GM23338 (cell line): ENCODE measurements around the gene RSBN1L. TPM values are rescaled to one million over a fixed set of nuclear protein-coding genes. Genes with fewer than 3 reads are reported as not detected.

ENCODE experiments used
- ATAC-seq: fragments of 200-7000 bp; cut with Tn5 transposase; 3 replicates; pipeline ENCODE4 v1.9.1; 2020
- DNase-seq: peaks from one replicate; pipeline ENCODE4 v3.0.0-alpha.2; 2015; ENCODE audit warnings: low spot score
- H2AFZ ChIP-seq: fragments of 200-600 bp; sonication (generic); 2 replicates; pipeline ENCODE4 v1.8.0; 2016; ENCODE audit warnings: antibody characterized with exemption, mild to moderate bottlenecking, moderate library complexity
- H3F3A ChIP-seq: fragments of 200-600 bp; sonication (generic); replicated peaks from 2 replicates; pipeline ENCODE4 v1.8.0; 2017; ENCODE audit warnings: antibody characterized with exemption, mixed run types, low read depth
- H3K27ac ChIP-seq: fragments of 200-600 bp; sonication (generic); 2 replicates; pipeline ENCODE4 v1.6.1; 2016; ENCODE audit warnings: low read depth
- H3K27me3 ChIP-seq: fragments of 200-600 bp; sonication (generic); 2 replicates; pipeline ENCODE4 v1.8.0; 2016; ENCODE audit warnings: mild to moderate bottlenecking, mixed run types, moderate library complexity; ENCODE audit not compliant: insufficient read depth
- H3K36me3 ChIP-seq: fragments of 200-600 bp; sonication (generic); 2 replicates; pipeline ENCODE4 v1.8.0; 2016; ENCODE audit warnings: mild to moderate bottlenecking; ENCODE audit not compliant: insufficient read depth
- H3K4me1 ChIP-seq: fragments of 200-600 bp; sonication (generic); 2 replicates; pipeline ENCODE4 v1.8.0; 2016; ENCODE audit warnings: mild to moderate bottlenecking, moderate library complexity; ENCODE audit not compliant: insufficient read depth
- H3K4me2 ChIP-seq: fragments of 200-600 bp; sonication (generic); 2 replicates; pipeline ENCODE4 v1.7.1; 2017; ENCODE audit warnings: mixed run types
- H3K4me3 ChIP-seq: fragments of 200-600 bp; sonication (generic); 2 replicates; pipeline ENCODE4 v1.6.1; 2016; ENCODE audit warnings: mixed run types
- H3K79me2 ChIP-seq: fragments of 200-600 bp; sonication (generic); replicated peaks from 2 replicates; pipeline ENCODE4 v1.8.0; 2017; ENCODE audit warnings: mild to moderate bottlenecking; ENCODE audit not compliant: insufficient read depth
- H3K9me2 ChIP-seq: fragments of 200-600 bp; sonication (generic); 2 replicates; pipeline ENCODE4 v1.8.0; 2017; ENCODE audit not compliant: insufficient read depth
- H4K20me1 ChIP-seq: fragments of 200-600 bp; sonication (generic); replicated peaks from 2 replicates; pipeline ENCODE4 v1.8.0; 2017; ENCODE audit warnings: mild to moderate bottlenecking; ENCODE audit not compliant: insufficient read depth
- H3K27ac Mint-ChIP-seq: 2 replicates; pipeline ENCODE4 v1.8.0; 2020; ENCODE audit warnings: inconsistent platforms, mild to moderate bottlenecking, moderate library complexity, mixed read lengths
- H3K27me3 Mint-ChIP-seq: 3 replicates; pipeline ENCODE4 v1.8.0; 2022; ENCODE audit warnings: low read depth, mild to moderate bottlenecking, moderate library complexity, mixed read lengths, inconsistent platforms; ENCODE audit not compliant: insufficient read depth, poor library complexity
- H3K36me3 Mint-ChIP-seq: 3 replicates; pipeline ENCODE4 v1.8.0; 2021; ENCODE audit warnings: low read depth, mild to moderate bottlenecking, inconsistent platforms, moderate library complexity, mixed read lengths
- H3K4me1 Mint-ChIP-seq: 3 replicates; pipeline ENCODE4 v1.8.0; 2020; ENCODE audit warnings: mild to moderate bottlenecking, inconsistent platforms, mixed read lengths
- H3K4me3 Mint-ChIP-seq: 3 replicates; pipeline ENCODE4 v1.8.0; 2021; ENCODE audit warnings: moderate library complexity, mild to moderate bottlenecking, inconsistent platforms, mixed read lengths
- H3K9me3 Mint-ChIP-seq: 3 replicates; pipeline ENCODE4 v1.8.0; 2020; ENCODE audit warnings: moderate library complexity, mild to moderate bottlenecking, inconsistent platforms, mixed read lengths
- CREB1 ChIP-seq: fragments of 250-450 bp; sonication (Bioruptor Pico); IDR thresholded peaks from 2 replicates; pipeline ENCODE4 v1.5.0; 2020; ENCODE audit warnings: low read depth, mild to moderate bottlenecking, moderate library complexity
- EZH2phosphoT487 ChIP-seq: fragments of 200-600 bp; sonication (generic); IDR thresholded peaks from one replicate; pipeline ENCODE4 v1.8.1; 2018; ENCODE audit warnings: antibody characterized with exemption; ENCODE audit not compliant: unreplicated experiment
- JUNB ChIP-seq: IDR thresholded peaks from one replicate; pipeline ENCODE4 v1.6.1; 2016; ENCODE audit warnings: antibody characterized with exemption; ENCODE audit not compliant: unreplicated experiment
- NANOG ChIP-seq: IDR thresholded peaks from 2 replicates; pipeline ENCODE4 v1.6.1; 2016; ENCODE audit warnings: antibody characterized with exemption, borderline replicate concordance
- POLR2AphosphoS5 ChIP-seq: IDR thresholded peaks from 2 replicates; pipeline ENCODE4 v1.6.1; 2016; ENCODE audit warnings: antibody characterized with exemption, low read depth
- STAT1 ChIP-seq: IDR thresholded peaks from one replicate; pipeline ENCODE4 v1.6.1; 2016; ENCODE audit warnings: antibody characterized with exemption; ENCODE audit not compliant: unreplicated experiment
- ZNF114 ChIP-seq: fragments of 250-450 bp; sonication (Bioruptor Pico); IDR thresholded peaks from 2 replicates; pipeline ENCODE4 v1.5.0; 2020; ENCODE audit warnings: mild to moderate bottlenecking, moderate library complexity
- polyA plus RNA-seq: library from polyadenylated mRNA; unstranded; fragments of >200 nt; fragmentation: Nextera tagmentation; extraction: Ambion mirVana; gene quantifications from 2 replicates; pipeline ENCODE4 v1.2.1, GENCODE V29; 2016
- total RNA-seq: library from RNA; depleted of rRNA; stranded (reverse); fragments of >200 nt; shearing (Covaris generic); gene quantifications from 2 replicates; pipeline ENCODE4 v1.2.3, GENCODE V29; 2014
- TF ChIP-seq, protein P1 (sequence below): fragments of 250-450 bp; sonication (Bioruptor Pico); IDR thresholded peaks from 2 replicates; pipeline ENCODE4 v1.5.0; 2020; ENCODE audit warnings: mild to moderate bottlenecking, moderate library complexity
- TF ChIP-seq, protein P2 (sequence below): IDR thresholded peaks from one replicate; pipeline ENCODE4 v1.6.1; 2018; ENCODE audit warnings: antibody characterized with exemption; ENCODE audit not compliant: unreplicated experiment
- TF ChIP-seq, protein P3 (sequence below): IDR thresholded peaks from 2 replicates; pipeline ENCODE4 v1.6.1; 2016; ENCODE audit warnings: antibody characterized with exemption

Gene RSBN1L
- total and polyA plus RNA-seq, 2 experiments from 2014 or later, result 9.7 to 19.7 TPM

DNA sequence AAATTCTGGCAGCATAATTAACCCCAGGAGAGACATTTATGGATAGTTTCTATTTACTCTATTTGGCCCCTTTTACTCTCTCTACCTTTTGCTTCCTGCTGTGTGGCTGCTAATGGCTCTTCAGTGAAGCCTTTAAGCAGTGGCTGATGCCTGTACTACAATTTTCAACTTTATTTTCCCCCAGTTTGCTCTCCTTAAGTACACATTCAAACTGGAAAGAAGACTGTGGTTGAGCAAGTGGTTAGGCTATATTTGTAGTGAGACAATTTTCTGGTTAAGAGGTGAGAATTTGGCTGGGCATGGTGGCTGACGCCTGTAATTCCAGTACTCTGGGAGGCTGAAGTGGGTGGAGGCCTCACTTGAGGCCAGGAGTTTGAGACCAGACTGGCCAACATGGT, 8.5 kb upstream of the RSBN1L start (continued):
- TF ChIP-seq, protein P1, sequence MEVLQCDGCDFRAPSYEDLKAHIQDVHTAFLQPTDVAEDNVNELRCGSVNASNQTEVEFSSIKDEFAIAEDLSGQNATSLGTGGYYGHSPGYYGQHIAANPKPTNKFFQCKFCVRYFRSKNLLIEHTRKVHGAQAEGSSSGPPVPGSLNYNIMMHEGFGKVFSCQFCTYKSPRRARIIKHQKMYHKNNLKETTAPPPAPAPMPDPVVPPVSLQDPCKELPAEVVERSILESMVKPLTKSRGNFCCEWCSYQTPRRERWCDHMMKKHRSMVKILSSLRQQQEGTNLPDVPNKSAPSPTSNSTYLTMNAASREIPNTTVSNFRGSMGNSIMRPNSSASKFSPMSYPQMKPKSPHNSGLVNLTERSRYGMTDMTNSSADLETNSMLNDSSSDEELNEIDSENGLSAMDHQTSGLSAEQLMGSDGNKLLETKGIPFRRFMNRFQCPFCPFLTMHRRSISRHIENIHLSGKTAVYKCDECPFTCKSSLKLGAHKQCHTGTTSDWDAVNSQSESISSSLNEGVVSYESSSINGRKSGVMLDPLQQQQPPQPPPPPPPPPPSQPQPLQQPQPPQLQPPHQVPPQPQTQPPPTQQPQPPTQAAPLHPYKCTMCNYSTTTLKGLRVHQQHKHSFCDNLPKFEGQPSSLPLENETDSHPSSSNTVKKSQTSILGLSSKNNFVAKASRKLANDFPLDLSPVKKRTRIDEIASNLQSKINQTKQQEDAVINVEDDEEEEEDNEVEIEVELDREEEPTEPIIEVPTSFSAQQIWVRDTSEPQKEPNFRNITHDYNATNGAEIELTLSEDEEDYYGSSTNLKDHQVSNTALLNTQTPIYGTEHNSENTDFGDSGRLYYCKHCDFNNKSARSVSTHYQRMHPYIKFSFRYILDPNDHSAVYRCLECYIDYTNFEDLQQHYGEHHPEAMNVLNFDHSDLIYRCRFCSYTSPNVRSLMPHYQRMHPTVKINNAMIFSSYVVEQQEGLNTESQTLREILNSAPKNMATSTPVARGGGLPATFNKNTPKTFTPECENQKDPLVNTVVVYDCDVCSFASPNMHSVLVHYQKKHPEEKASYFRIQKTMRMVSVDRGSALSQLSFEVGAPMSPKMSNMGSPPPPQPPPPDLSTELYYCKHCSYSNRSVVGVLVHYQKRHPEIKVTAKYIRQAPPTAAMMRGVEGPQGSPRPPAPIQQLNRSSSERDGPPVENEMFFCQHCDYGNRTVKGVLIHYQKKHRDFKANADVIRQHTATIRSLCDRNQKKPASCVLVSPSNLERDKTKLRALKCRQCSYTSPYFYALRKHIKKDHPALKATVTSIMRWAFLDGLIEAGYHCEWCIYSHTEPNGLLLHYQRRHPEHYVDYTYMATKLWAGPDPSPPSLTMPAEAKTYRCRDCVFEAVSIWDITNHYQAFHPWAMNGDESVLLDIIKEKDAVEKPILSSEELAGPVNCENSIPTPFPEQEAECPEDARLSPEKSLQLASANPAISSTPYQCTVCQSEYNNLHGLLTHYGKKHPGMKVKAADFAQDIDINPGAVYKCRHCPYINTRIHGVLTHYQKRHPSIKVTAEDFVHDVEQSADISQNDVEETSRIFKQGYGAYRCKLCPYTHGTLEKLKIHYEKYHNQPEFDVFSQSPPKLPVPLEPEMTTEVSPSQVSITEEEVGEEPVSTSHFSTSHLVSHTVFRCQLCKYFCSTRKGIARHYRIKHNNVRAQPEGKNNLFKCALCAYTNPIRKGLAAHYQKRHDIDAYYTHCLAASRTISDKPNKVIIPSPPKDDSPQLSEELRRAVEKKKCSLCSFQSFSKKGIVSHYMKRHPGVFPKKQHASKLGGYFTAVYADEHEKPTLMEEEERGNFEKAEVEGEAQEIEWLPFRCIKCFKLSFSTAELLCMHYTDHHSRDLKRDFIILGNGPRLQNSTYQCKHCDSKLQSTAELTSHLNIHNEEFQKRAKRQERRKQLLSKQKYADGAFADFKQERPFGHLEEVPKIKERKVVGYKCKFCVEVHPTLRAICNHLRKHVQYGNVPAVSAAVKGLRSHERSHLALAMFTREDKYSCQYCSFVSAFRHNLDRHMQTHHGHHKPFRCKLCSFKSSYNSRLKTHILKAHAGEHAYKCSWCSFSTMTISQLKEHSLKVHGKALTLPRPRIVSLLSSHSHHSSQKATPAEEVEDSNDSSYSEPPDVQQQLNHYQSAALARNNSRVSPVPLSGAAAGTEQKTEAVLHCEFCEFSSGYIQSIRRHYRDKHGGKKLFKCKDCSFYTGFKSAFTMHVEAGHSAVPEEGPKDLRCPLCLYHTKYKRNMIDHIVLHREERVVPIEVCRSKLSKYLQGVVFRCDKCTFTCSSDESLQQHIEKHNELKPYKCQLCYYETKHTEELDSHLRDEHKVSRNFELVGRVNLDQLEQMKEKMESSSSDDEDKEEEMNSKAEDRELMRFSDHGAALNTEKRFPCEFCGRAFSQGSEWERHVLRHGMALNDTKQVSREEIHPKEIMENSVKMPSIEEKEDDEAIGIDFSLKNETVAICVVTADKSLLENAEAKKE, result no peak
- TF ChIP-seq ZNF114 (CRISPR knock-in tag), result no peak
- TF ChIP-seq EZH2phosphoT487, result no peak
- TF ChIP-seq, protein P2, sequence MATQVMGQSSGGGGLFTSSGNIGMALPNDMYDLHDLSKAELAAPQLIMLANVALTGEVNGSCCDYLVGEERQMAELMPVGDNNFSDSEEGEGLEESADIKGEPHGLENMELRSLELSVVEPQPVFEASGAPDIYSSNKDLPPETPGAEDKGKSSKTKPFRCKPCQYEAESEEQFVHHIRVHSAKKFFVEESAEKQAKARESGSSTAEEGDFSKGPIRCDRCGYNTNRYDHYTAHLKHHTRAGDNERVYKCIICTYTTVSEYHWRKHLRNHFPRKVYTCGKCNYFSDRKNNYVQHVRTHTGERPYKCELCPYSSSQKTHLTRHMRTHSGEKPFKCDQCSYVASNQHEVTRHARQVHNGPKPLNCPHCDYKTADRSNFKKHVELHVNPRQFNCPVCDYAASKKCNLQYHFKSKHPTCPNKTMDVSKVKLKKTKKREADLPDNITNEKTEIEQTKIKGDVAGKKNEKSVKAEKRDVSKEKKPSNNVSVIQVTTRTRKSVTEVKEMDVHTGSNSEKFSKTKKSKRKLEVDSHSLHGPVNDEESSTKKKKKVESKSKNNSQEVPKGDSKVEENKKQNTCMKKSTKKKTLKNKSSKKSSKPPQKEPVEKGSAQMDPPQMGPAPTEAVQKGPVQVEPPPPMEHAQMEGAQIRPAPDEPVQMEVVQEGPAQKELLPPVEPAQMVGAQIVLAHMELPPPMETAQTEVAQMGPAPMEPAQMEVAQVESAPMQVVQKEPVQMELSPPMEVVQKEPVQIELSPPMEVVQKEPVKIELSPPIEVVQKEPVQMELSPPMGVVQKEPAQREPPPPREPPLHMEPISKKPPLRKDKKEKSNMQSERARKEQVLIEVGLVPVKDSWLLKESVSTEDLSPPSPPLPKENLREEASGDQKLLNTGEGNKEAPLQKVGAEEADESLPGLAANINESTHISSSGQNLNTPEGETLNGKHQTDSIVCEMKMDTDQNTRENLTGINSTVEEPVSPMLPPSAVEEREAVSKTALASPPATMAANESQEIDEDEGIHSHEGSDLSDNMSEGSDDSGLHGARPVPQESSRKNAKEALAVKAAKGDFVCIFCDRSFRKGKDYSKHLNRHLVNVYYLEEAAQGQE, result no peak

DNA sequence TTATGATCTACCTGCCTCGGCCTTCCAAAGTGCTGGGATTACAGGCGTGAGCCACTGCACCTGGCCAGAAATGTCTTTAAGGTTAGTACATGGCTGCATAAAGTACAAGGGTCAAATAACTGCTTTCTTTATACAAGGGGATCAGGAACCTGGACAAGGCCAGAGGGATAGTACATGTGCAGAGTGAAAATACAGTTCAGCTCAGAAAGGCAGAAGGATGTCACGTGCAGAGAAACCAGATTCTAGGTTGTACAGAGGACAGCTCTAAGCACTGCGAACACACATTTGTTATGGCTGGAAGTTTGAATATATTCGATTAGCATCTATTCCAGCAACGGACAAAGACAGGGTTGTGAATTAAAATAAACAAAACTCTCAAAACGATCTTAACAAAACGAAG, 6.0 kb upstream of the RSBN1L start:
- Mint-ChIP-seq H3K4me3 (no peak overlapping the region), H3K27me3 (peaks cover 2% of the 10 kb centered on the region), H3K4me1 (peaks cover 35% of the 10 kb centered on the region), H3K9me3 (no peaks in the 10 kb centered on the region), H3K27ac (no peak overlapping the region), H3K36me3 (peaks cover 25% of the 10 kb centered on the region; the same call in 2 of the 3 replicates)
- ATAC-seq (no peak), DNase-seq (no peak)
- H3K4me1 ChIP-seq, result peaks cover 21% of the 10 kb centered on the region
- H3K79me2 ChIP-seq, result peaks cover 93% of the 10 kb centered on the region
- H3K27ac ChIP-seq, result no peak overlapping the region
- H3K36me3 ChIP-seq, result 0 out of 2 replicates have a peak, but pooled peaks cover 4% of the 10 kb centered on the region
- H2AFZ ChIP-seq, result no peak overlapping the region
- H3K27me3 ChIP-seq, result no peaks in the 10 kb centered on the region
- H3K9me2 ChIP-seq, result no peaks in the 10 kb centered on the region
- peaks cover 20% of the 10 kb centered on the region for H4K20me1 ChIP-seq
- TF ChIP-seq STAT1 (no peak), NANOG (no peak), POLR2AphosphoS5 (no peak), CREB1 (no peak), EZH2phosphoT487 (no peak), ZNF114 (CRISPR knock-in tag) (no peak), JUNB (no peak)
- TF ChIP-seq, protein P3, sequence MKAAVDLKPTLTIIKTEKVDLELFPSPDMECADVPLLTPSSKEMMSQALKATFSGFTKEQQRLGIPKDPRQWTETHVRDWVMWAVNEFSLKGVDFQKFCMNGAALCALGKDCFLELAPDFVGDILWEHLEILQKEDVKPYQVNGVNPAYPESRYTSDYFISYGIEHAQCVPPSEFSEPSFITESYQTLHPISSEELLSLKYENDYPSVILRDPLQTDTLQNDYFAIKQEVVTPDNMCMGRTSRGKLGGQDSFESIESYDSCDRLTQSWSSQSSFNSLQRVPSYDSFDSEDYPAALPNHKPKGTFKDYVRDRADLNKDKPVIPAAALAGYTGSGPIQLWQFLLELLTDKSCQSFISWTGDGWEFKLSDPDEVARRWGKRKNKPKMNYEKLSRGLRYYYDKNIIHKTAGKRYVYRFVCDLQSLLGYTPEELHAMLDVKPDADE, result no peak
- TF ChIP-seq, protein P2, result no peak
- no peak overlapping the region for H3K4me2 ChIP-seq
- H3K4me3 ChIP-seq, result no peak overlapping the region
- H3F3A ChIP-seq, result no peaks in the 10 kb centered on the region
